NCI-H1092 (cell line): ENCODE data around the gene UBE2L3.

Experiments used
- DNase-seq: peaks from one replicate; lab custom pipeline; 2025; lab: John Stamatoyannopoulos, UW

Gene UBE2L3

DNA sequence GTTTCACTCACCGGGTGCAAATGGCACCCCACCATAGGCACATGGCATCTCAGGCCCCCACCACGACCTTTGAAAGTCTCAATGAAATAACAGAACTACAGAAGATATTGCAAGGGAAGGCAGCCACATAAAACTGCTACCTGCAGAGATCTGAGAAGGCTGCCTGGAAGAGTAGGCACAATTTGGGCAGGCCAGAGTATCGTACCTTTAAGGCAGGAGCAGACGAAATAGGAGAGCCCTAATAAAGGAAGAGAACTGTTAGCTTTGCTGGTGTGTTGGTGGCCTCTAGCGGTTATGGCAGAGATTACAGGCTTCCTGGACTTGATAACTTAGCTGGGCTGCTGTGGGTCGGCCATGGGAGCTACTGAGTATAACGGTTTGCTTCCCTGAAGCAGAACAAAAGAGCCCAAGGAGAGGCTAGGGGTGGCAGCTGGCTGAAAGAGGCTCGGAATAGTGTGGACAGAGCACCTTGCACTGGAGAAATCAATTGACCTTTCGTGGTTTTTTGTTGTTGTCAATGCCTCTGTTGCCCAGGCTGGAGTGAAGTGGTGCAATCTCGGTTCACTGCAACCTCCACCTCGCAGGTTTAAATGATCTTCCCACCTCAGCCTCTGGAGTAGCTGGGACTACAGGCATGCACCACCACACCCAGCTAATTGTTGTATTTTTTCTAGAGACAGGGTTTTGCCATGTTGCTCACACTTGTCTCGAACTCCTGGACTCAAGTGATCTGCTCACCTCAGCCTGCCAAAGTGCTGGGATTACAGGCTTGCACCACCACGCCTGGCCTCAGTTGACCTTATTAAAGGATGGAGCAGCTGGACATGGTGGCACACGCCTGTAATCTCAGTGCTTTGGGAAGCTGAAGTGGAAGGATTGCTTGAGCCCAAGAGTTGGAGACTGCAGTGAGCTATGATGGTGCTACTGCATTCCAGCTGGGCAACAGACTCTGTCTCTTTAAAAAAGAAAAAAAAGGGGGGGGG is 79.4 kb downstream of the UBE2L3 start:
- peak; percentile 69 for DNase-seq

DNA sequence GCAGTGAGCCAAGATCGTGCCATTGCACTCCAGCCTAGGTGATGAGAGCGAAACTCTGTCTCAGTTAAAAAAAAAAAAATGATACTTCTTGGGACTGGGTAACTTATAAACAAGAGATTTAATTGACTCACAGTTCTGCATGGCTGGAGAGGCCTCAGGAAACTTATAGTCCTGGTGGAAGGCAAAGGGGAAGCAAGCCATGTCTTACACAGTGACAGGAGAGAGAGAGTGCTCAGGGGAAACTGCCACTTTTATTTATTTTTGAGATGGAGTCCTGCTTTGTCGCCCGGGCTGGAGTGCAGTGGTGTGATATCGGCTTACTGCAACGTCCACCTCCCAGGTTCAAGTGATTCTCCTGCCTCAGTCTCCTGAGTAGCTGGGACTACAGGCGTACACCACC is 82.8 kb downstream of the UBE2L3 start:
- no peak for DNase-seq

DNA sequence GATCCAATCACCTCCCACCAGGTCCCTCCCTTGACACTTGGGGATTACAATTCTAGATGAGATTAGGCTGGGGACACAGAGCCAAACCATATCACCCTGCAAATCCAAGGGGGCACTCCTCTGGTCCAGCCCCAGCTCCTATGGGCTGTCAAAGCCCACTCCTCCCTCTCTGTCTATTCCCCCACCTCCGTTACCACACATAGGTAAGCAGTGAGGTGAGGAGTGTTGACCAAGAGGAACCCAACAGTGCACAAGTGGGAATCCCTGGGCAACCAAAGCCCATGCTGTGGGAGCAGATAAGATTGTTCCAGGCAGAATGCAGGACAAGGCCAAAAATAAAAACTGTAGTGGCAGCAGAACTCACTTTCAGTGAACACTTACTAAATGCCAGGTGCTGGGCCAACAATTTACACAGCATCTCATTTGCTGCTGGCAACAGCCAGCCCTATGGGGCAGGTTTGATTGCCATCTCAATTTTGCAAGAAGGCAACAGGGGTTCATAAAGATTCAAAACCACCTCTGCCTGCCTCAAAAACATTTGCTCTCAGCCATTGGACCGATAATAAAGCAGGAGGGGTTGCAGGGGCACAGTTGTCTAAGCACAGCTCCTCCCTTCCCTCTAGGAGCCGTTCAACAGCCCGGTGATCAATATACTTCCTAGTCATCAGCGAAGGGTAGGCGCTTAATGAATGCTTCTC is 83.5 kb downstream of the UBE2L3 start:
- DNase-seq: peak; percentile 23

DNA sequence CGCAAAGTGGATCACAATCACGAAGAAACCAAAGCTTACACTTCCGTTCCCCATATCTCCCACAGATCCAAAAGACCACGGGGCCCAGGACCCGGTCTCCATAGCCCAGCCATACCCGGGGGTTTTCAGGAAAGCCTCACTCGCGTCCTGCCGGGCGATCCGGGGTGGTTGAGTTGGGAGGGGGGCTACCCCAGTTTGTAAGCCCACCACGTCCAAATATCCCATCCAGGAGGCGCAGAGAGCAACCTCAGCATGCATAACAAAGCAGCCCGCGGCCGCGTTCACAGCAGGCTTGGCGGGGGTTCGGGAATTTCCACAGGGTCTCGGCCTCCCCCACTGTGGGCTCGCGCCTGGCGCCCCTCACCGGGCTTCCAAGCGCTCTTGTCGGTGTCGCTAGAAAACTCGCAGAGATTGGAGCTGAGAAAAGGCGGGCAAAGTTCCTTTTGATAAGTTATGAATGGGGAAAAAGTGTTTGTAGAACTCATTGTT is 84.1 kb downstream of the UBE2L3 start:
- DNase-seq: no peak

DNA sequence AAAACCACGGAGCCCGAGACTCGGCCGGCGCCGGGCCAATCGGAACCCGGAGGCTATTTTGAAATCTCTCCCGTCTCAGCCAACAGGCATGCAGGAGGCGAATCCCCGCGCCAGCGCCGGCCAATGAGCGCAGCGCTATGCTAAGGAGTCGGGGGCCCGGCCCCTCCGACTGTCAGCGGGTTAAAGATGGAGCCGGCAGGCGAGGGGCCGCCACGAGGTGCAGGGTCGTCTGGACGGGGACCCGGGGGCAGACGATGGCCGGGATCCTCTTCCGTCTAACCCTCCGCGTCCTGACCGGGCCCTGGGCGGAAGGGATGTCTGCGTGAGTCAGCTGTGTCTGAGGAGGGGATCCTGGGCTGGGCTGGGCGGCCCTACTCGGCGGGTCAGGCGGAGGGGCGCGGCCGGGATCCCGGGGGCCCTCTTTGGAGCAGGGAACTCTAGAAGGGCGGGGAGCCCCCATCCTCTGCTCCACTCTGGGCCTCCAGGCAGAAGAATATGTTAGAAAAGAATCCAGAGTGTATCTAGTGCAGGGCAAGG is 84.6 kb downstream of the UBE2L3 start:
- peak; percentile 93 for DNase-seq

DNA sequence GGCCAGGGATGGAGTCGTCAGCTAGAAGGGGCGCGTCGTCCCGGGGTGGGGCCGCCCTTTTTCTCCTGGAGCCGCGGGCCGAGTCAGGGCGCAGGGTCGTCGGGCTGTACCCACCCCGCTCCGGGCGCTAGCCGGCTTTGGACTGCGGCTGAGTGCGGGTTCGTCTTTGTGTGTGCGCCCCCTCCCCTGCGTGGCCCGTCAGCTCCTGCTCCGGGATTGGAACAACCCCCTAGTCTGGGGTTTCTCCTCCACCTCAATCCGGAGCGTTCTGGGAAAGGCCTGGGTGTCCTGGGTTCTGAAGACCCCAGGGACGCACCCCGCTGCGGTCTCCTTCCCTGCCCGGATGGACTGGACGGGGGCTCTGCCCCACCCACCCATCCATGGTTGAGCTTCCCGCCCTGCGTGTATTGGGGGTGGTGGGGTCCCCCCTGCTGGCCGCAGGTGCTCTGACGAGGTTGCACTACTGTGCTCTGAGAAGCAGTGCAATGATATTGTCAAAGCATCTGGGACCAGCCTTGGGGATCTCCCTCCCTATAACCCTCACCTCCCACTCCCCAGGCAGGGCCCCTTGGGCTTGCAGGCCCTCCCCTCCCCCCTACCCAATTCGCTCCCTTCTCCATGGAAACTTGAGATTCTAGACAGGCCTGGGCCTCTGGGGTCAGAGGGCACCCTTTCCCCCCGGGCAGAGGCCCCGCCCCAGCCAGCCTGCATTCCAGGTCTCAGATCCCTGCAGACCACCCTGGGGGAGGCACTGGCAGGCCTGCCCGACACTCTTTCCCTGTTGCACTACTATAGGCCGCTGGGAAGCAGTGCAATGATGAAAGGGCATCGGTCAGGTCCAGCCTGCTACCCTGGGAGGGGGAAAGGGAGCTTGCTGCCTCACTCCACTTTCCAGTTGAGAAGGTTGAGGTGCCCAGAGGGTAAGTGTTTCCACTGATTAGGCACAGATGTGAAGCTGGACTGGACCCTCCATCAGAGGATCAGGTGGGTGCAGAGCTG is 85.3 kb downstream of the UBE2L3 start:
- DNase-seq: no peak

DNA sequence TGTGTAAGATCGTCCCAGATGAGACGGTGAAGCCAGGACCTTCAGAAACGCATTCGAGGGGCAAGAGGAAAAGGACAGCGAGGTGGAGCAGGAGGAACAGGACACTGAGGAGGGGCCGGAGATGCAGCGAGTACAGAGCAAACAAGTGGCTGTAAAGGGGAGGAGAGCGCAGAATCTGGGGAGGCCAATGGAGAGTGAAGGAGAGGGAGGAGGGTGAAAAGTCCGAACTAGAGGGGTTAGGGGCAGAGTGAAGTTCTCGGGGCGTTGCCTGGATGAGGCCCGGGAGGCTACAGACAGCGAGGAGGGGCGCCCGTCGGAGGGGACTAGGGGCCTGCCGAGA is 89.5 kb downstream of the UBE2L3 start:
- no peak for DNase-seq

DNA sequence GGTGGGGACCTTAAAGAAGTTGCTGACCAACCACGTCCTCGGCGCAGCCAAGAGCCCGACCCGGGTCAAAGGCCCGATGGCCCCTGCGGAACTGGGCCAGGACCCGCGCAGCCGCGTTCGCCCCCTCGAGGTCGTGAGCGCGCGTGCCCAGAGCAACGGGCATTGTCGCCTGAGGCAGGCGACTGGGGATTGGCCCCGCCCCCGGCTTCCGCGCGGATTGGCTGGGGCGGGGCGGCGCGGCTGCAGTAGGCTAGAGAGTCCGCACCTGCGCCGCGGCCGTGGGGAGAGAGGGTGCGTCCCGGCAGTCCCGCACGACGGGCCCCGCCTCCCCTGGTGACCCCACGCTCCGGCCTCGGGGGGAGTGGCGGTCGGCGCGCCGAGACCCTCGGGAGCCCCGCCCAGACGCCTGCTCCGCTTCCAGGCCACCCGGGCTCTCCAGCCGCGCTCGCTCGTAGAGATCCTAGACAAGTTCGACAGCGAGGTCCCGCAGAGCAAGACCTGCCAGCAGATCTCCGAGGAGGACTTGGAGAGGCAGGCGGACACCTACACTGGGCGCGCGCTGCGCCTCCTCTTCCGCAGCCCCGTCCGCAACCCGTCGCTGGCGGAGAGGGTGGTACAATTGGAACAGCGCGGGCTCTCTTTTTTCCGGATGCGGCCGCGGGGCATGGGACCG is 90.0 kb downstream of the UBE2L3 start:
- peak; percentile 91 for DNase-seq

DNA sequence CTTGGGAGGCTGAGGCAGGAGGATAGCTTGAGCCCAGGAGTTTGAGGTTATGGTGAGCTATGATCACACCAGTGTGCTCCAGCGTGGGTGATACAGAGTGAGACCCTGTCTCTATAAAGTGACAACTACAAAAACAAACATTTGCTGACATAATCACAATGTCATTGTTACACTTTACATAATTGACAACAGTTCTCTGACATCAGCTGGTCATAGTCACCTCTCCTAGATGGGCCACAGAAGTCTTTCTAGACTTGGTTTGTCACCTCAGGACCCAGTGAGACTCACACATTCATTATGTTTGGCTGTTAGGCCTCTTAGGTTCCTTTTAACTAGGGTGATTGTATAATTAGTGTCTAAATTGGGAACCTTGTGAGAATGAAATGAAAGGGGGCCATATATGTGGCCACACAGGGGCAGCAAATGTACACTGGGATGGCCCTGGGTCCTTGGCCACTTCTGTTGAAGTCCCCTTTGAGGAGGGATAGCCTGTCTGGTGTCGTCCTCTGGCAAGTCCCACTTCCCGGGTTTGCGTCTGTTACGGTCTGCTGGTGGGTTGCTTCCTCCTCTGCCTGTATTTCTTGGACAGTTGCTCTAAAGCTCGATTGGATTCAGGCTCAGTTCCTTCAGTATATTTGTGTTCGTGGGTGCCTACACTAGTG is 92.5 kb downstream of the UBE2L3 start:
- DNase-seq: no peak

DNA sequence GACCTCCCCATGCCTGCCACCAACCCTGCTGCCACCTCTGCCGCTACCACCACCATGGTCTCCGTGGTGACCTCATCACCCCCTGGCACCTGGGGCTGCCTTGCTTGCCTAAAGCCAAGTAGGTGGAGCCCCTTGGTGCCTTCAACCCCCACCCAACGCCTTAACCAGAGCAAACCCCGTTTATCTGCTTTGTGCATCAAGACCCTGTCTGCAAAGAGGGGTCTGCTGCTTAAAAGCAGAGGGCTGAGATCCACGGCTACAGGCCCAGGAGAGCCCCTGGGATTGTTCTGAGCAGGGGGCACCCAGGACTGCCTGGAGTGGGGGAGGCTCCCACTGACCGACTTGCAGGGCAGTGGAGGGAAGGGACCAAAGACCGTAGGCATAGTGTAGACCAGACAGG is 93.4 kb downstream of the UBE2L3 start:
- DNase-seq: no peak

DNA sequence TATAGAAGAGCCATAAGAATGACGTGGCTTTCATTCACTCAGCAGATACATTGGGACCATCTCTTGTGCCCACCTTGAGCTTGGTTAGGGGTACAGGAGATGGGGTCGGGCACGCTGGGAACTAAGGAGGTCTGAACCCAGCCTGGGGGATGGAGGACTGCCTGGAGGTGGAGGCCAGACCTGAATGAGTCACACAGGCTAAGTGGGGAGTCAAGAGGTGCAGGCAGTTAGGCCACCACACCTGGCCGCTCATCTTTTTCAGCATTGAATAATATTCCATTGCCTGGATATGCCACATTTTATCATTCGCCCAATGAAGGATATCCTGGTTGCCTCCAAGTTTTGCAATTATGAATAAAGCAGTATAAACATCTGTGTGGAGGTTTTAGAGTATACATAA is 94.5 kb downstream of the UBE2L3 start:
- no peak for DNase-seq

DNA sequence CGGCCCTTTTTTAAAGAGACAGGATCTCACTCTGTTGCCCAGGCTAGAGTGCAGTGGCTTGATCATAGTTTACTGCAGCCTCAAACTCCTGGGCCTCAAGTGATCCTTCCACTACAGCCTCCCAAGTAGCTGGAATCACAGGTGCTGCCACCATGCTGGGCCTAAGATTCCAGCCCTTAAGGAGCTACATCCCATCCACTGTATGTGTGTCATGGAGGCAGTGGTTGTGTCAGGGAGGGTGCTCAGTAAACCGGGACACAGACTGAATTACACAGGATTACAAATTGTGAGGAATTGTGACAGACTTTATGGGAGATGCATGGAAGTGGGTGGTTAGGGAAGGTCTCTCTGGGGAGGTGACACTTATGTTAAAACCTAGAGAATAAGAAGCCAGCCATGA is 96.2 kb downstream of the UBE2L3 start:
- DNase-seq: no peak

DNA sequence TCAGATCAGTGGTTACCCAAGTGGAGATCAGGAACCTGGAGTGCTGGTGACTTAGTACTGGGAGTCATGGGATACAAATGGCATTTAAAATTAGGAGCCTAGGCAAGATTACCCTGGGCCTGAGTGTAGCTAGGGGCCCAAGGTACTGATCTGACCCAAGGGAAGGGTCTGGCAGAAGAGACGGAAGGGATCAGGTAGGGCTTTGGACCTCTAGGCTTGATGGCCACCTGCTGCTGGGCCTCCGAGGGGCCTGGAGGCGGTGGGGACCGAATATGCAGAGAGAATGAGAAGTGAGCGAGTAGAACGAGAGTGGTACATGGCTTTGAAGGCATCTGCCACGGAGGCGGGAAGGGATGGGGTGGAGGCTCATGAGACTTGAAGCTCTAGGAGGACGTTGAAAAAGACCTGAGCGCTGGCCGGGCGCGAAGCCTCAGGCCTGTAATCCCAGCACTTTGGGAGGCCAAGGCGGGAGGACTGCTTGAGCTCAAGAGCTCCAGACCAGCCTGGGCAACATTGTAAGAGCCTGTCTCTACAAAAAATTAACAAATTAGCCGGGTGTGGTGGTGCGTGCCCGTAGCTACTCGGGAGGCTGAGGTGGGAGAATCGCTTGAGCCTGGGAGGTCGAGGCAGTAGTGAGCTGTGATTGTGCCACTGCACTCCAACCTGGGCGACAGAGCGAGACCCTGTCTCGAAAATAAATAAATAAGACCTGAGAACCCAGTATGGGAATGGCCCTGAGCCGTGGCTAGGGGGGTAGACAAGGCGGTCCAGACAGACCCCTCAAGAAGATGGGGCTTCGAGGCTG is 97.7 kb downstream of the UBE2L3 start:
- no peak for DNase-seq

DNA sequence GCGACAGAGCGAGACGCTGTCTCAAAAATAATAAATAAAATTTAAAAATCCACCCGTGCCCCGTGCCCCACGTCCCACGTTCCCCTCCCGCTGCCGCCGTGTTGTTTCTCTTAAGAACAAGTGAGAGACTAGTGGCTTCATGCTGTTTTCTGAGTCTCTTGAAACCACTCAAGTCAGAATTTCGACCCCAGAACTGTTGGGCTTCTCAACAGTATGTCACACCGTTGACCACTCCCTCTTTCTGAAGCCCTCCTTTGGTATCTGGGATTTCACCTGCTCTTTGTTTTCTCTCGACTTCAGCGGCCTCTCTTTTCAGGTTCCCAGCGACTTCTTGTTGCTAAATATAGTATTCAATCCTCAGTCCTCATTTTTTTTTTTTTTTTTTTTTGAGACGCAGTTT is 99.3 kb downstream of the UBE2L3 start:
- DNase-seq: no peak

DNA sequence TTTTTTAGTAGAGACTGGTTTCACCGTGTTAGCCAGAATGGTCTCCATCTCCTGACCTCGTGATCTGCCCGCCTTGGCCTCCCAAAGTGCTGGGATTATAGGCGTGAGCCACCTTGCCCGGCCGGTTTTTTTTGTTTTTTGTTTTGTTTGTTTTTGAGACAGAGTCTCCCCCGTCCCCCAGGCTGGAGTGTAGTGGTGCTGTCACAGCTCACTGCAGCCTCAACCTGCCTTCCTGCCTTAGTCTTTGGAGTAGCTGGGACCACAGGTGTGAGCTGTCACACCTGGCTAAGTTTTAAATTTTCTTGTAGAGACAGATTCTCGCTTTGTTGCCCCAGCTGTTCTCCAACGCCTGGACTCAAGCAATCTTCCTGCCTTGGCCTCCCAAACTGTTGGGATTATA is 101.5 kb downstream of the UBE2L3 start:
- DNase-seq: no peak

DNA sequence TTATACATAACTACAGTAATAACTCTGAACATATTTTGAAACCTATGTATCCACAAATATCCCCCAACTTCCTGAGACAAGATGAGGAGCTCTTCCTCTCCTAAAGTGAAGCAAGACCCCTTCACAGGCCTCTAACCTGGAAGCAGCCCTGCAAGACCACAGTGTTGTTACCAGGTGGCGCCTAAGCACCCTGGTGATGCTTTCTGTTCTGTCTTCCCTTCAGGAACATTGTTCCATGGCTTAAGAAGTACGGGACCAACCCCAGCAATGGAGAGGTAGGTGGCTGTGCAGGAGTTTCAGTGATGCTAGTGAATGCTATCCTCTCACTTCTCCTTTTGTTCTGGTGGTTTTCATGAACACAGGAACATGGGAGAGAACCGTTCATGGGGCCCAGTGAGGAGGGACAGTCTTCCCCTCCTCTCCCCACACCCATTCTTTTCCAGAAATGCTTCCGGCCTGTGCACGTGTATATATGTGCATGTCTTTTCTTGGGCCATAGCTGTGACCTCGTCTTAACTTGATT is 104.7 kb downstream of the UBE2L3 start:
- DNase-seq: no peak
